H9 (cell line): Measurements from ENCODE around the gene ARMH1. TPM values are rescaled to one million over a fixed set of nuclear protein-coding genes. Genes with fewer than 3 reads are reported as not detected.

Experiments
- DNase-seq: peaks from one replicate; pipeline ENCODE4 v3.0.0-alpha.2; 2017
- H2AFZ ChIP-seq: one replicate; pipeline ENCODE4 v1.6.1; 2013; ENCODE audit warnings: mild to moderate bottlenecking, low read length, control low read depth, moderate library complexity
- H2AK5ac ChIP-seq: 2 replicates; pipeline ENCODE4 v1.6.1; 2013; ENCODE audit warnings: low read length, control low read depth, mixed read lengths; ENCODE audit not compliant: insufficient read length
- H2BK120ac ChIP-seq: one replicate; pipeline ENCODE4 v1.6.1; 2013; ENCODE audit warnings: low read depth, mild to moderate bottlenecking, low read length, control low read depth, inconsistent platforms; ENCODE audit not compliant: poor library complexity, severe bottlenecking
- H2BK12ac ChIP-seq: 2 replicates; pipeline ENCODE4 v1.6.1; 2013; ENCODE audit warnings: low read length, control low read depth, mixed read lengths, low read depth; ENCODE audit not compliant: insufficient read length
- H2BK15ac ChIP-seq: 2 replicates; pipeline ENCODE4 v1.6.1; 2013; ENCODE audit warnings: low read depth, low read length, control low read depth
- H2BK20ac ChIP-seq: one replicate; pipeline ENCODE4 v1.6.1; 2013; ENCODE audit warnings: low read depth, mild to moderate bottlenecking, low read length, control low read depth, inconsistent platforms; ENCODE audit not compliant: poor library complexity, severe bottlenecking
- H2BK5ac ChIP-seq: 2 replicates; pipeline ENCODE4 v1.6.1; 2013; ENCODE audit warnings: low read length, control low read depth, mixed read lengths; ENCODE audit not compliant: insufficient read length
- H3K14ac ChIP-seq: 2 replicates; pipeline ENCODE4 v1.6.1; 2013; ENCODE audit warnings: low read length, control low read depth; ENCODE audit not compliant: insufficient read depth
- H3K18ac ChIP-seq: 2 replicates; pipeline ENCODE4 v1.6.1; 2013; ENCODE audit warnings: low read depth, mild to moderate bottlenecking, mixed read lengths, low read length, control low read depth; ENCODE audit not compliant: insufficient read length
- H3K23ac ChIP-seq: 2 replicates; pipeline ENCODE4 v1.6.1; 2013; ENCODE audit warnings: low read length, control low read depth, mixed read lengths, low read depth; ENCODE audit not compliant: insufficient read length
- H3K23me2 ChIP-seq: 2 replicates; pipeline ENCODE4 v1.6.1; 2013; ENCODE audit warnings: low read depth, mild to moderate bottlenecking, mixed read lengths, low read length, control low read depth; ENCODE audit not compliant: insufficient read length, poor library complexity, severe bottlenecking
- H3K27ac ChIP-seq: 2 replicates; pipeline ENCODE4 v1.5.1; 2013; ENCODE audit warnings: low read length, control low read depth, mixed read lengths, low read depth; ENCODE audit not compliant: insufficient read length
- H3K27me3 ChIP-seq: 2 replicates; pipeline ENCODE4 v1.6.1; 2013; ENCODE audit warnings: low read length, control low read depth, inconsistent platforms; ENCODE audit not compliant: insufficient read depth
- H3K4ac ChIP-seq: 2 replicates; pipeline ENCODE4 v1.6.1; 2013; ENCODE audit warnings: low read depth, mild to moderate bottlenecking, control low read depth, inconsistent platforms, low read length, moderate library complexity
- H3K4me1 ChIP-seq: 2 replicates; pipeline ENCODE4 v1.6.1; 2013; ENCODE audit warnings: low read length, control low read depth, inconsistent platforms; ENCODE audit not compliant: insufficient read depth
- H3K4me2 ChIP-seq: 2 replicates; pipeline ENCODE4 v1.6.1; 2013; ENCODE audit warnings: low read length, control low read depth, mixed read lengths; ENCODE audit not compliant: insufficient read length, insufficient read depth
- H3K56ac ChIP-seq: 2 replicates; pipeline ENCODE4 v1.6.1; 2013; ENCODE audit warnings: low read depth, mild to moderate bottlenecking, mixed read lengths, low read length, control low read depth; ENCODE audit not compliant: insufficient read length
- H3K79me1 ChIP-seq: 2 replicates; pipeline ENCODE4 v1.6.1; 2013; ENCODE audit warnings: low read depth, mild to moderate bottlenecking, moderate library complexity, low read length, control low read depth, inconsistent platforms; ENCODE audit not compliant: insufficient read depth, poor library complexity, severe bottlenecking
- H3K79me2 ChIP-seq: 2 replicates; pipeline ENCODE4 v1.6.1; 2013; ENCODE audit warnings: low read length, control low read depth, inconsistent platforms; ENCODE audit not compliant: insufficient read depth
- H3K9ac ChIP-seq: 2 replicates; pipeline ENCODE4 v1.6.1; 2013; ENCODE audit warnings: low read length, control low read depth, mixed read lengths; ENCODE audit not compliant: insufficient read length; ENCODE audit errors: extremely low read depth
- H3K9me3 ChIP-seq: one replicate; pipeline ENCODE4 v1.6.1; 2013; ENCODE audit warnings: low read depth, low read length, inconsistent platforms; ENCODE audit not compliant: control insufficient read depth
- H3T11ph ChIP-seq: one replicate; pipeline ENCODE4 v1.6.1; 2013; ENCODE audit warnings: mild to moderate bottlenecking, low read length, control low read depth, inconsistent platforms
- H4K20me1 ChIP-seq: one replicate; pipeline ENCODE4 v1.6.1; 2013; ENCODE audit not compliant: control insufficient read depth, insufficient read length, insufficient read depth
- H4K5ac ChIP-seq: 2 replicates; pipeline ENCODE4 v1.6.1; 2013; ENCODE audit warnings: low read depth, mild to moderate bottlenecking, mixed read lengths, low read length, control low read depth; ENCODE audit not compliant: insufficient read length
- H4K8ac ChIP-seq: replicated peaks from 2 replicates; pipeline ENCODE4 v1.6.1; 2013; ENCODE audit warnings: low read length, control low read depth, mixed read lengths, low read depth; ENCODE audit not compliant: insufficient read length
- H4K91ac ChIP-seq: 2 replicates; pipeline ENCODE4 v1.6.1; 2013; ENCODE audit warnings: low read depth, mild to moderate bottlenecking, moderate library complexity, mixed read lengths, low read length, control low read depth; ENCODE audit not compliant: insufficient read length
- H3K27ac Mint-ChIP-seq, 3 experiments: 2 replicates in 2 of 3; 3 replicates in 1 of 3; pipeline ENCODE4 v1.8.0; 2020 to 2021; ENCODE audit warnings: mixed read lengths in 3 of 3, mild to moderate bottlenecking in 1 of 3, moderate library complexity in 1 of 3
- H3K27me3 Mint-ChIP-seq: 2 replicates; pipeline ENCODE4 v1.8.0; 2021; ENCODE audit warnings: low read depth, mild to moderate bottlenecking, moderate library complexity, mixed read lengths
- H3K36me3 Mint-ChIP-seq, 3 experiments: 2 replicates in 2 of 3; 3 replicates in 1 of 3; pipeline ENCODE4 v1.8.0; 2020 to 2021; ENCODE audit warnings: low read depth in 3 of 3, mixed read lengths in 3 of 3; ENCODE audit not compliant: insufficient read depth in 1 of 3
- H3K4me1 Mint-ChIP-seq, 2 experiments: 2 replicates each; pipeline ENCODE4 v1.8.0; 2020; ENCODE audit warnings: mixed read lengths in 2 of 2
- H3K4me3 Mint-ChIP-seq, 2 experiments: 2 replicates in 1 of 2; 3 replicates in 1 of 2; pipeline ENCODE4 v1.8.0; 2020 to 2021; ENCODE audit warnings: mild to moderate bottlenecking in 2 of 2, mixed read lengths in 2 of 2, moderate library complexity in 1 of 2
- H3K9me3 Mint-ChIP-seq, 2 experiments: 2 replicates in 1 of 2; 3 replicates in 1 of 2; pipeline ENCODE4 v1.8.0; 2020; ENCODE audit warnings: mild to moderate bottlenecking in 2 of 2, mixed read lengths in 2 of 2, moderate library complexity in 1 of 2
- CTCF ChIP-seq: fragments of 200-600 bp; sonication (generic); conservative IDR thresholded peaks from 3 replicates; pipeline ENCODE4 v1.8.0; 2021; ENCODE audit warnings: antibody characterized with exemption, mild to moderate bottlenecking
- WGBS: extraction: QIAGEN DNeasy Blood & Tissue Kit; methylation state at CpG from one replicate; pipeline ENCODE4 v1.1.7; 2013; ENCODE audit warnings: missing lambda C conversion rate, low lambda C conversion rate, mixed read lengths; ENCODE audit not compliant: insufficient read length; ENCODE audit errors: extremely low coverage; 5-methylcytosine and 5-hydroxymethylcytosine counted together
- total RNA-seq: library from RNA; stranded (reverse); gene quantifications from 2 replicates; pipeline ENCODE4 v1.2.1, GENCODE V29; 2021

ARMH1 gene
- total RNA-seq, 1 experiment from 2014 or later = 1.0 TPM

GRCh38 chr1:44650159-44650831 lies 24.2 kb upstream of the ARMH1 start:
- Histone ChIP-seq H2AK5ac (no peak overlapping the region), H3K23ac (no peak overlapping the region), H4K5ac (no peak overlapping the region), H2BK15ac (no peak overlapping the region), H3K27ac (no peak overlapping the region), H3K4ac (no peak overlapping the region), H3K14ac (no peak overlapping the region; the same call in 1 of the 2 replicates), H3K23me2 (no peaks in the 10 kb centered on the region), H3K4me1 (no peaks in the 10 kb centered on the region), H3K79me1 (no peaks in the 10 kb centered on the region), H4K8ac (no peak overlapping the region), H3K79me2 (no peaks in the 10 kb centered on the region), H3T11ph (no peak overlapping the region), H2BK5ac (no peak overlapping the region), H4K91ac (no peak overlapping the region), H2BK120ac (no peak overlapping the region), H3K56ac (no peak overlapping the region), H3K27me3 (no peaks in the 10 kb centered on the region), H3K9me3 (no peaks in the 10 kb centered on the region), H2AFZ (no peak overlapping the region), H3K4me2 (no peak overlapping the region), H3K9ac (no peak overlapping the region), H2BK20ac (no peak overlapping the region), H4K20me1 (no peaks in the 10 kb centered on the region), H3K18ac (no peak overlapping the region), H2BK12ac (no peak overlapping the region)
- H3K36me3 Mint-ChIP-seq = peaks cover 13 to 56% (median 54%) of the 10 kb centered on the region in 3 experiments; a peak in 6 of 7 replicates
- WGBS = no CpG with 5 or more reads among the region's 23 CpGs
- no peak overlapping the region for H3K4me3 Mint-ChIP-seq
- H3K4me1 Mint-ChIP-seq = peaks cover 14 to 35% of the 10 kb centered on the region in 2 experiments
- peak; percentile 49 for DNase-seq
- TF ChIP-seq CTCF = no peak
- H3K27me3 Mint-ChIP-seq = no peaks in the 10 kb centered on the region
- H3K27ac Mint-ChIP-seq = peak overlapping the region; percentile 53 to 85 (median 53); a peak in 5 of 7 replicates
- H3K9me3 Mint-ChIP-seq = no peaks in the 10 kb centered on the region
